ENCODE measurements around the gene PRR18. TPM values are rescaled to one million over a fixed set of nuclear protein-coding genes. Genes with fewer than 3 reads are reported as not detected.

The PRR18 gene
- total and polyA plus RNA-seq, 2 of the 8 experiments (the other 6 are each of a cell fraction or from before 2014, with no cell fraction given) = 0.08 to 0.19 TPM

DNA sequence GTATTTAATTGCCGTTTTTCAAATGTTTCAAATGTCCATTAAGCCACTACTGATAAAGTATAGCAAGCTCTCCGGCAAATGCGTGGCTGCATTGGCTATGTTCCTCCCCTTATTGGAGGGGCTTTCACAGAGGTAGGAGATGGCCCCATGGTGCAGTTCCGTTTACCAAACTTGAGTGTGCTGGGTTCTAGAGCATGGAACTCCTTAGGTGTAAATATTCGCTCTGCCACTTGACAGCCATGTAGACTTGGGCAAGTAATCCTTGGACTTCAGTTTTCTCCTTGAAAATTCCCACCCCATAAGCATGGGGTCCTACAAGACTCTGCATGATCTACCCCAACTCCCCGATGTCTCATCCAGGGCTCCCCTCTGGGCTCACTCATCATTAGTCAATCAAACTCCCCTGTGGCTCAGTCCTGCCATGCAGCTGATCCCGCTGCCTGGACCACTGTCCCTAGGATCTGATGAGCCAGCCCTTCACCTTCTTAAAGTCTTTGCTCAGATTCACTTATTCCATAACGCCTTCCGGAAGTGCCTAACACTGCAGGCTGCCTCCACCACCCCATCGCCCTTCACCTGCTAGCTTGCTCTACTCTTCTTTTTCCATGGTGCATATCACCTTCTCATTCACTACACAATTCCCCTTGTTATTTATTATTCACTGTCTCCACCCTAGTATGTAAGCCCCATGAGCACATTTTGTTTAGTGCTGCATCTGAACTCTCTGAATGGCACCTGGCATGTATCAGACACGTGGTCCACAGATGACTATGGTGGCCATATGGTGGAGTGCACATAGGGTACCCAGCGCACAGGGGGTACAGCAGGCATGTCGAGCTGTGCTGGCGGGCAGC lies 18.8 kb downstream of the PRR18 start:
- Histone ChIP-seq H3K56ac (replicated peaks; ENCODE audit: insufficient read length, low read depth, low read length) (no peak overlapping the region), H3K23ac (ENCODE audit: insufficient read length) (no peak overlapping the region), H3K27ac (ENCODE audit: low read depth, low read length) (no peak overlapping the region), H4K8ac (ENCODE audit: extremely low read depth, insufficient read depth, low read length) (no peak overlapping the region; the same call in 1 of the 2 replicates), H3K4me3 (ENCODE audit: extremely low read depth in 1 of 4, insufficient read depth in 2 of 4, low read depth in 3 of 4, low read length in 4 of 4) (no peak overlapping the region), H3K9ac (replicated peaks in 1 of 4; ENCODE audit: extremely low read depth in 1 of 4, low read depth in 3 of 4, low read length in 3 of 4) (no peak overlapping the region), H3K4me2 (ENCODE audit: insufficient read depth in 1 of 2, low read depth in 2 of 2, low read length in 2 of 2) (no peak overlapping the region), H4K5ac (ENCODE audit: insufficient read length, low read depth, low read length) (no peak overlapping the region), H3K9me3 (ENCODE audit: insufficient read depth in 2 of 2, low read depth in 1 of 2, low read length in 1 of 2) (no peaks in the 10 kb centered on the region), H3K79me2 (ENCODE audit: control insufficient read depth in 1 of 2, insufficient read depth in 2 of 2, low read length in 2 of 2) (no peaks in the 10 kb centered on the region), H3K4me1 (replicated peaks in 1 of 4; ENCODE audit: control insufficient read depth in 3 of 4, insufficient read depth in 4 of 4, low read length in 3 of 4) (peaks cover 0 to 3% (median 0%) of the 10 kb centered on the region in 4 experiments; a peak in 1 of 7 replicates), H3K27me3 (replicated peaks in 1 of 4; ENCODE audit: control insufficient read depth in 3 of 4, extremely low read depth in 1 of 4, insufficient read depth in 3 of 4, low read length in 3 of 4) (no peaks in the 10 kb centered on the region; a peak in 2 of 7 replicates), H3K79me1 (ENCODE audit: low read depth, low read length) (no peaks in the 10 kb centered on the region), H3K36me3 (ENCODE audit: control insufficient read depth in 2 of 4, insufficient read depth in 4 of 4, low read length in 3 of 4) (no peaks in the 10 kb centered on the region), H2BK15ac (ENCODE audit: low read length) (no peak overlapping the region), H3K4ac (replicated peaks; ENCODE audit: insufficient read length, low read depth, low read length) (no peak overlapping the region), H4K91ac (replicated peaks; ENCODE audit: insufficient read length, low read length) (no peak overlapping the region), H3K18ac (ENCODE audit: extremely low read depth, low read length) (no peak overlapping the region), H2BK120ac (replicated peaks; ENCODE audit: low read depth, low read length) (no peak overlapping the region), H2BK20ac (ENCODE audit: low read length) (no peak overlapping the region), H2AK5ac (ENCODE audit: low read depth, low read length) (no peak overlapping the region), H2AFZ (ENCODE audit: low read length) (no peak overlapping the region), H3K23me2 (ENCODE audit: low read depth, low read length) (no peaks in the 10 kb centered on the region), H2BK5ac (ENCODE audit: low read depth, low read length) (no peak overlapping the region), H2BK12ac (ENCODE audit: low read depth, low read length) (no peak overlapping the region), H4K20me1 (replicated peaks in 1 of 2; ENCODE audit: control insufficient read depth in 1 of 2, insufficient read depth in 2 of 2, low read length in 2 of 2) (no peaks in the 10 kb centered on the region), H3K14ac (ENCODE audit: insufficient read length) (no peak overlapping the region)
- ChIA-PET CTCF (ENCODE audit: partially characterized antibody) (interaction anchor here (1.1 to 1.6 kb wide), 3 partner anchors 10 to 111 kb away, joined by 3 to 6 read pairs (median 4); no protein-coding TSS in a partner anchor), POLR2A (ENCODE audit: partially characterized antibody) (no interaction called here)
- FAIRE-seq (no peak), DNase-seq (ENCODE audit: low read depth in 1 of 2, low spot score in 2 of 2) (no peak)
- TF ChIP-seq GTF2F1 (IDR thresholded peaks at IDR 0.05; ENCODE audit: borderline replicate concordance, low read depth, low read length) (no peak), POLR2A (IDR thresholded peaks at IDR 0.05; ENCODE audit: control extremely low read depth in 1 of 2, low read depth in 2 of 2, low read length in 2 of 2) (no peak), EZH2 (IDR thresholded peaks at IDR 0.05; ENCODE audit: low read depth, low read length, severe bottlenecking) (no peak), EP300 (IDR thresholded peaks at IDR 0.05; ENCODE audit: borderline replicate concordance in 1 of 2, low read depth in 2 of 2, low read length in 2 of 2) (no peak), KDM1A (IDR thresholded peaks at IDR 0.05; ENCODE audit: borderline replicate concordance, low read length) (no peak), EGR1 (IDR thresholded peaks at IDR 0.05; ENCODE audit: borderline replicate concordance, low read depth, low read length) (no peak), CEBPB (IDR thresholded peaks at IDR 0.05; ENCODE audit: low read depth, low read length) (no peak), POU5F1 (IDR thresholded peaks at IDR 0.05; ENCODE audit: low read depth, low read length) (no peak), FOSL1 (IDR thresholded peaks at IDR 0.05; ENCODE audit: insufficient read depth, low read depth, low read length) (no peak), NANOG (IDR thresholded peaks at IDR 0.05; ENCODE audit: insufficient read depth, low read depth, low read length, poor library complexity, severe bottlenecking) (no peak)
- TF ChIP-seq, protein P1, sequence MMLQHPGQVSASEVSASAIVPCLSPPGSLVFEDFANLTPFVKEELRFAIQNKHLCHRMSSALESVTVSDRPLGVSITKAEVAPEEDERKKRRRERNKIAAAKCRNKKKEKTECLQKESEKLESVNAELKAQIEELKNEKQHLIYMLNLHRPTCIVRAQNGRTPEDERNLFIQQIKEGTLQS (IDR thresholded peaks at IDR 0.05; ENCODE audit: insufficient read depth, low read depth, low read length) = no peak
- 92% methylated on average over 14 of the region's 14 CpGs; no CpG with 5 or more reads in 1 of the 2 experiments for WGBS, 2 experiments (ENCODE audit: extremely low coverage in 1 of 2, insufficient coverage in 1 of 2, insufficient read length in 1 of 2, insufficient replicate concordance in 2 of 2, low coverage in 1 of 2, low lambda C conversion rate in 2 of 2, missing lambda C conversion rate in 1 of 2)

Data from H1 (cell line).